ENCODE measurements around the gene AZGP1.
"Not testable (repeated sequence)": the region's sequence is repeated elsewhere in the genome, so short reads cannot be mapped to it uniquely, and the experiment has no call there.

The AZGP1 gene

DNA sequence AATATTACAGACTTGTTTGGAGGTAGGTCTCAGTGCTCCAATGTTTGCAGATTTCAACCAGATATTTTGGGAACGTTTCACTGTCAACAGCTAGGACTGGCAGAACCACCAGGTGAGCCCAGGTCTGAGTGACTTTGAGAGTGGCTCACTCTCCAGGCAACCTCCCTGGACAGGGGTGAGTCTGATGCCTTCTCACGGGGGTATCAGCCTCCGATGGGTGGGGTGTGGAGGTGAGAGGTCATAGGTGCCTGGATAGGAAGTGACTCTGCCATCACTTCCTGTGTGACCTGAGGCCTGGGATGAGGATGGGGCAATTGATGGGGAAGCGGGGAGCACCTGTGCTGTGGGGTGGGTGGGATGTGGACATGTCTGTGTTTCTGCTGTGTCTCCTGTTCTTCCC is 4.6 kb downstream of the AZGP1 start:
- Histone ChIP-seq H4K20me1 (ENCODE audit: insufficient read depth, low read length) (no peaks in the 10 kb centered on the region), H3K4me1 (ENCODE audit: insufficient read depth, low read length) (no peaks in the 10 kb centered on the region), H3K9me3 (ENCODE audit: insufficient read depth, low read length, severe bottlenecking) (no peaks in the 10 kb centered on the region), H3K27ac (ENCODE audit: low read length) (no peak overlapping the region), H2AFZ (ENCODE audit: low read depth, low read length) (no peak overlapping the region), H3K36me3 (ENCODE audit: insufficient read depth, low read length) (no peaks in the 10 kb centered on the region), H3K27me3 (ENCODE audit: insufficient read depth, low read length, poor library complexity) (no peaks in the 10 kb centered on the region), H3K79me2 (ENCODE audit: insufficient read depth, low read length) (no peaks in the 10 kb centered on the region), H3K4me2 (ENCODE audit: insufficient read depth, low read length) (no peak overlapping the region), H3K9ac (ENCODE audit: low read depth, low read length) (no peak overlapping the region), H3K4me3 (ENCODE audit: low read depth in 1 of 2, low read length in 2 of 2) (no peak overlapping the region)
- ATAC-seq (ENCODE audit: insufficient read depth, low read depth) = no peak
- DNase-seq = no peak
- TF ChIP-seq, protein P1, sequence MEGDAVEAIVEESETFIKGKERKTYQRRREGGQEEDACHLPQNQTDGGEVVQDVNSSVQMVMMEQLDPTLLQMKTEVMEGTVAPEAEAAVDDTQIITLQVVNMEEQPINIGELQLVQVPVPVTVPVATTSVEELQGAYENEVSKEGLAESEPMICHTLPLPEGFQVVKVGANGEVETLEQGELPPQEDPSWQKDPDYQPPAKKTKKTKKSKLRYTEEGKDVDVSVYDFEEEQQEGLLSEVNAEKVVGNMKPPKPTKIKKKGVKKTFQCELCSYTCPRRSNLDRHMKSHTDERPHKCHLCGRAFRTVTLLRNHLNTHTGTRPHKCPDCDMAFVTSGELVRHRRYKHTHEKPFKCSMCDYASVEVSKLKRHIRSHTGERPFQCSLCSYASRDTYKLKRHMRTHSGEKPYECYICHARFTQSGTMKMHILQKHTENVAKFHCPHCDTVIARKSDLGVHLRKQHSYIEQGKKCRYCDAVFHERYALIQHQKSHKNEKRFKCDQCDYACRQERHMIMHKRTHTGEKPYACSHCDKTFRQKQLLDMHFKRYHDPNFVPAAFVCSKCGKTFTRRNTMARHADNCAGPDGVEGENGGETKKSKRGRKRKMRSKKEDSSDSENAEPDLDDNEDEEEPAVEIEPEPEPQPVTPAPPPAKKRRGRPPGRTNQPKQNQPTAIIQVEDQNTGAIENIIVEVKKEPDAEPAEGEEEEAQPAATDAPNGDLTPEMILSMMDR (IDR thresholded peaks at IDR 0.05; ENCODE audit: borderline replicate concordance, extremely low read depth, low read length, poor library complexity, severe bottlenecking) = no peak
- no peak for TF ChIP-seq EZH2 (IDR thresholded peaks at IDR 0.05; ENCODE audit: borderline replicate concordance, low read depth, low read length, severe bottlenecking)

- H3K9me3 ChIP-seq (ENCODE audit: insufficient read depth, low read length, severe bottlenecking); H3K27ac ChIP-seq (ENCODE audit: low read length); ATAC-seq (ENCODE audit: insufficient read depth, low read depth); H4K20me1 ChIP-seq (ENCODE audit: insufficient read depth, low read length); H3K4me2 ChIP-seq (ENCODE audit: insufficient read depth, low read length); H3K36me3 ChIP-seq (ENCODE audit: insufficient read depth, low read length); H3K4me1 ChIP-seq (ENCODE audit: insufficient read depth, low read length); H3K27me3 ChIP-seq (ENCODE audit: insufficient read depth, low read length, poor library complexity); DNase-seq; H2AFZ ChIP-seq (ENCODE audit: low read depth, low read length); H3K4me3 ChIP-seq (ENCODE audit: low read depth in 1 of 2, low read length in 2 of 2); H3K79me2 ChIP-seq (ENCODE audit: insufficient read depth, low read length); H3K9ac ChIP-seq (ENCODE audit: low read depth, low read length): not testable (repeated sequence)
Observed at GRCh38 chr7:99969813-99970212, 6.0 kb downstream of the AZGP1 start.

DNA sequence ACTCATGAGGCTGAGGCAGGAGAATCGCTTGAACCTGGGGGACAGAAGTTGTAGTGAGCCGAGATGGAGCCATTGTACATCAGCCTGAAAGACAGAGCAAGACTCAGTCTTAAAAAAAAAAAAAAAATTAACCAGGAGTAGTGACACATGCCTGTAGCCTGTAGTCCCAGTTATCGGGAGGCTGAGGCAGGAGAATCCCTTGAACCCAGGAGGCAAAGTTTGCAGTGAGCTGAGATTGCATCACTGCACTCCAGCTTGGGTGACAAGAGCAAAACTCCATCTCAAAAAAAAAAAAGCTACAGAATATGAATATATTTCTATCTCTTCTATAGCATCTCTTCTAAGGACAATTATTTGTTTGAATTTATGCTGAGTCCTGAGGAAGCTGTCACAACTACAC is 6.5 kb downstream of the AZGP1 start:
- TF ChIP-seq, protein P1 (IDR thresholded peaks at IDR 0.05; ENCODE audit: borderline replicate concordance, extremely low read depth, low read length, poor library complexity, severe bottlenecking) = no peak
- Histone ChIP-seq H3K27ac (ENCODE audit: low read length) (no peak overlapping the region), H2AFZ (ENCODE audit: low read depth, low read length) (no peak overlapping the region), H3K4me3 (ENCODE audit: low read depth in 1 of 2, low read length in 2 of 2) (no peak overlapping the region), H3K36me3 (ENCODE audit: insufficient read depth, low read length) (no peaks in the 10 kb centered on the region), H3K27me3 (ENCODE audit: insufficient read depth, low read length, poor library complexity) (peaks cover 6% of the 10 kb centered on the region), H4K20me1 (ENCODE audit: insufficient read depth, low read length) (no peaks in the 10 kb centered on the region), H3K4me1 (ENCODE audit: insufficient read depth, low read length) (no peaks in the 10 kb centered on the region), H3K4me2 (ENCODE audit: insufficient read depth, low read length) (no peak overlapping the region), H3K9ac (ENCODE audit: low read depth, low read length) (no peak overlapping the region), H3K79me2 (ENCODE audit: insufficient read depth, low read length) (no peaks in the 10 kb centered on the region), H3K9me3 (ENCODE audit: insufficient read depth, low read length, severe bottlenecking) (no peaks in the 10 kb centered on the region)
- DNase-seq = no peak
- no peak for ATAC-seq (ENCODE audit: insufficient read depth, low read depth)

DNA sequence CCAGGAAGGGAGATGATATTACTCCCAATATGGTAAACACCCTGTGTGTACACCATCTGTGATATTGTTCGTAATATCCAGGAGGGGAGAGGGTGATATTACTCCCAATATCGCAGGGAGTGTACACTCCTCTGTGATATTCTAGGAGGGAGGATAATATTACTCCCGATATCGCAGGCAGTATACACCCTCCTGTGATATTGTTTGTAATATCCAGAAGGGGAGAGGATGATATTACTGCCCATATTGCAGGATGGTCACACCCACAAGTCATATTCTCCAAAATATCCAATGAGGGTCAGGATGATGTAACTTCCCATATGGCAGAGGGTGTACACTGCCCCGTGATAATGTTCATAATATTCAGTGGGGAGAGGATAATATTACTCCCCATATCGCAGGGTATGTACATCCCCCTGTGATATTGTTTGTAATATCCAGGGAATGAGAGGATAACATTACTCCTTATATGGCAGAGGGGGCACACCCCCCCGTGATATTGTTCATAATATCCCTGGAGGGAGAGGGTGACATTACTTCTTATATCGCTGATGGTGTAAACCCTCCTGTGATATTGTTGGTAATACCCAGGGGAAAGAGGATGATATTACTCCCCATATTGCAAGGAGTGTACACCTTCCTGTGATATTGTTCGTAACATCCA is 17.1 kb downstream of the AZGP1 start:
- Histone ChIP-seq H3K27ac (ENCODE audit: low read length) (no peak overlapping the region), H3K4me2 (ENCODE audit: insufficient read depth, low read length) (no peak overlapping the region), H4K20me1 (ENCODE audit: insufficient read depth, low read length) (no peaks in the 10 kb centered on the region), H3K9me3 (ENCODE audit: insufficient read depth, low read length, severe bottlenecking) (no peaks in the 10 kb centered on the region), H3K27me3 (ENCODE audit: insufficient read depth, low read length, poor library complexity) (peaks cover 32% of the 10 kb centered on the region), H3K79me2 (ENCODE audit: insufficient read depth, low read length) (no peaks in the 10 kb centered on the region), H3K9ac (ENCODE audit: low read depth, low read length) (no peak overlapping the region), H3K4me3 (ENCODE audit: low read depth in 1 of 2, low read length in 2 of 2) (no peak overlapping the region), H3K4me1 (ENCODE audit: insufficient read depth, low read length) (0 out of 2 replicates have a peak, but pooled peaks cover 1% of the 10 kb centered on the region), H2AFZ (ENCODE audit: low read depth, low read length) (no peak overlapping the region), H3K36me3 (ENCODE audit: insufficient read depth, low read length) (no peaks in the 10 kb centered on the region)
- ATAC-seq (ENCODE audit: insufficient read depth, low read depth) = no peak
- no peak for DNase-seq
- TF ChIP-seq, protein P1 (IDR thresholded peaks at IDR 0.05; ENCODE audit: borderline replicate concordance, extremely low read depth, low read length, poor library complexity, severe bottlenecking) = no peak

Measured in DND-41 (cell line).